ENCODE results near the gene OR5B12.

The OR5B12 gene

GRCh38 chr11:58451585-58451984 is 9.5 kb upstream of the OR5B12 start:
- DNase-seq (ENCODE audit: low spot score) = no peak
- in situ Hi-C loops (cut with MboI; ENCODE audit: low pct_unique_long_range_greater_than_20kb, low sequenced_read_pairs, unreplicated experiment) = no loop called here
- no peak for TF ChIP-seq CTCF (IDR thresholded peaks at IDR 0.05; ENCODE audit: extremely low read depth, insufficient read depth, missing control alignments)

GRCh38 chr11:58446294-58446693 is 4.3 kb upstream of the OR5B12 start:
- no peak for DNase-seq (ENCODE audit: low spot score)
- in situ Hi-C loops (cut with MboI; ENCODE audit: low pct_unique_long_range_greater_than_20kb, low sequenced_read_pairs, unreplicated experiment) = loop anchor here (25.0 kb wide), 1 partner anchor 109 kb away; no protein-coding TSS in a partner anchor
- TF ChIP-seq CTCF (IDR thresholded peaks at IDR 0.05; ENCODE audit: extremely low read depth, insufficient read depth, missing control alignments) = no peak

- no peak for TF ChIP-seq CTCF (IDR thresholded peaks at IDR 0.05; ENCODE audit: extremely low read depth, insufficient read depth, missing control alignments)
- in situ Hi-C loops (cut with MboI; ENCODE audit: low pct_unique_long_range_greater_than_20kb, low sequenced_read_pairs, unreplicated experiment) = loop anchor here (25.0 kb wide), 1 partner anchor 107 kb away; no protein-coding TSS in a partner anchor
- DNase-seq (ENCODE audit: low spot score) = no peak
Measured at GRCh38 chr11:58444300-58444699, 2.3 kb upstream of the OR5B12 start.

- DNase-seq (ENCODE audit: low spot score) = no peak
- no peak for TF ChIP-seq CTCF (IDR thresholded peaks at IDR 0.05; ENCODE audit: extremely low read depth, insufficient read depth, missing control alignments)
- in situ Hi-C loops (cut with MboI; ENCODE audit: low pct_unique_long_range_greater_than_20kb, low sequenced_read_pairs, unreplicated experiment) = loop anchor here (25.0 kb wide), 1 partner anchor 101 kb away; no protein-coding TSS in a partner anchor
Measured at GRCh38 chr11:58438486-58438885, 3.5 kb downstream of the OR5B12 start.

- in situ Hi-C loops (cut with MboI; ENCODE audit: low pct_unique_long_range_greater_than_20kb, low sequenced_read_pairs, unreplicated experiment) = loop anchor here (25.0 kb wide), 1 partner anchor 97 kb away; no protein-coding TSS in a partner anchor
- no peak for TF ChIP-seq CTCF (IDR thresholded peaks at IDR 0.05; ENCODE audit: extremely low read depth, insufficient read depth, missing control alignments)
- DNase-seq (ENCODE audit: low spot score) = no peak
Measured at GRCh38 chr11:58434217-58434616, 7.8 kb downstream of the OR5B12 start.

- in situ Hi-C loops (cut with MboI; ENCODE audit: low pct_unique_long_range_greater_than_20kb, low sequenced_read_pairs, unreplicated experiment) = loop anchor here (25.0 kb wide), 1 partner anchor 96 kb away; no protein-coding TSS in a partner anchor
- no peak for DNase-seq (ENCODE audit: low spot score)
- no peak for TF ChIP-seq CTCF (IDR thresholded peaks at IDR 0.05; ENCODE audit: extremely low read depth, insufficient read depth, missing control alignments)
Measured at GRCh38 chr11:58433638-58434203, 8.3 kb downstream of the OR5B12 start.

All from GM13977 (cell line).